Muscle of arm (tissue), 12 donors: ENCODE measurements around the gene PRPSAP2. TPM values are rescaled to one million over a fixed set of nuclear protein-coding genes. Genes with fewer than 3 reads are reported as not detected.
"Not testable (repeated sequence)": the region's sequence is repeated elsewhere in the genome, so short reads cannot be mapped to it uniquely, and the experiment has no call there.

Source experiments
- DNase-seq: peaks from one replicate; pipeline ENCODE4 v3.0.0-alpha.2; 2013
- polyA plus RNA-seq, 12 donors: library from polyadenylated mRNA; unstranded; fragments of 120-200 nt; gene quantifications; one replicate each; pipeline ENCODE4 v1.2.1, GENCODE V29; 2013; ENCODE audit not compliant: insufficient read length in 12 of 12

PRPSAP2 gene
- polyA plus RNA-seq, 12 donors: 22.2 to 32.5 (median 24.8) TPM; not detected in 1

DNA sequence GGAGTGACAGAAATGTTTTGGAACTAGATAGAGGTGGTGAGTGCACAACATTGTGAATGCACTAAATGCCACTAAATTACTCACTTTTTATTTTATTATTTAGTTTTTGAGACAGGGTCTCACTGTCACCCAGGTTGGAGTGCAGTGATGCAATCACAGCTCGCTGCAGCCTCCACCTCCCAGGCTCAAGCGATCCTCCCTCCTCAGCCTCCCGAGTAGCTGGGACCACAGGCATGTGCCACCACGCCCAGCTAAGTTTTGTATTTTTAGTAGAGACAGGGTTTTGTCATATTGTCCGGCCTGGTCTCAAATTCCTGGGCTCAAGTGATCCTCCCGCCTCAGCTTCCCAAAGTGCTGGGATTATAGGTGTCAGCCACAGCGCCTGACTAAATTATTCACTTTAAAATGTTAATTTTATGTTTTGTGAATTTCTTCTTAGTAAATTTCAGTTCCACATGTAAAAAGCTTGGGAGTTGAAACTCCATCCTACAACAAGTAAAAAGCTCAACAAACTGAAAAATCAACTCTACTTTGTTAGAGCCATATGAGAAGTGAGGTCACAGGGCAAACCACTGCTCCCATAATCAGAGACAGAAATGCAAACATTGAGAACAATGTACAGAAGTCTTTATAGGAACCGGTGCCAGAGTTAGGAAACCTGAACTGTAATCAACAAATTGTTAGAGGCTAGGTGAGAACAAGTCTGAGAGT, 80.2 kb downstream of the PRPSAP2 start:
- no peak for DNase-seq

GRCh38 chr17:18938692-18939023, 80.7 kb downstream of the PRPSAP2 start:
- DNase-seq: no peak

GRCh38 chr17:18944646-18945045, 86.7 kb downstream of the PRPSAP2 start:
- no peak for DNase-seq

DNA sequence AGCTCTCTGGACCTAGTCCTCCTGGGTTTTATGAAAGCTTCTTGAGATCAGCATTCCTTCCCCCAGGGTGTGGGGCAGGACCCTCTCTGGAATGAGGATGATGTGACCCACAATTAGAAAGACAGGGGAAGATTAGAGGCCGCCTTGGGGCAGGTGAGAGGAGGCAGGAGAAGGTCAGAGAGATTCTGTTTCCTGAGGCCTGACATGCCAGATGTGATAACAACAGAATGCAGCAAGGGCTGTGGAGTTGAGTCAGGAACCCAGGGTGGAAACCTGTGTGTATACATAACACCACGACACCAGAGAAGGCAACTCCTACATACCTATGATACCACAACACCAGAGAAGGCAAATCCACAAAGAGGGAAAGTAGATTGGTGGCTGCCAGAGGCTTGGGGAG, 88.6 kb downstream of the PRPSAP2 start:
- no peak for DNase-seq

GRCh38 chr17:18947866-18948265, 89.9 kb downstream of the PRPSAP2 start:
- DNase-seq: no peak

DNA sequence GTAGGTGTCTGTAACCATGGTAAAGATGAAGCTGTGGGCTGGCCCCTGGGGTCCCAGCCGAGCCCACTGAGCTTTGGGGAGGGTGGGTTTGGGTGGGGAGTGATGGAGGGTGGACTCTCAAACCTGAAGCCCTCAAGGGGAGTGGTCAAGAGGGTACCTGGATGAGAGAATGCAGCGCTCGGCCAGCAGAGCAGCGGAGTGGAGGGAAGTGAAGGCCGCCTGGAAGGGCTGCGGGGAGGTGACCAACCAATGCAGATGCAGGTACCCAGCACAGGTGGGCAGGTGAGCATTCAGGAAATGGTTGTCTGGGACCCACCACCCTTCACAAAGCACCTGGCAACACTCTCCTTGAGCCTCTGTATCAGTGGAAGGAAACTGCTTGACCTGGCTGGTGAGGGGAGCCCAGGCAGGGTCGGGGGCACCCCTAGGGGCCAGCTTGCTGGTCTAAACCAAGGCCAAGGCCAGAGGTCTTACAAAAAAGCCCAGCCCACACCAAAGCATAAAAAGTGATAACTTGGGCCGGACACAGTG, 90.6 kb downstream of the PRPSAP2 start:
- no peak for DNase-seq

- DNase-seq: no peak
Observed at GRCh38 chr17:18949566-18949965, 91.6 kb downstream of the PRPSAP2 start.

DNA sequence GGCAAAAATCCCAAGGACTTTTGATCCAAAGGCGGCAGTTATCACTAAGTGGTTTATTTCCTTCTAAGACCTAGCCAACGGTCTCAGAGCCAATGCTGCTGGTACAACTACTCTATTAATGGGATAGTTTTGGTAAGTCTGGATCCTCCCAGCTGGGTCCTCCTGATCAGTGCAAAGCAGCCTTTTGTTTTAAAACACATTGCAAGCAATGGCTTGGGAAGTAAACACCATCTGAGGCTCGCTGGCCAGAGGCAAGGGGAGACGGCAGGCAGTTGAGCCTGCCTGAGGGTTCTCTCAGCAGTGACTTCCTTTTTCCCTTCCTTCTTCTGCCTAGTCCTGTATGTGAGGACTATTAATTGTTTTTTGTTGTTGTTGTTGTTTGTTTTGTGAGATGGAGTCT, 92.4 kb downstream of the PRPSAP2 start:
- DNase-seq: no peak

DNA sequence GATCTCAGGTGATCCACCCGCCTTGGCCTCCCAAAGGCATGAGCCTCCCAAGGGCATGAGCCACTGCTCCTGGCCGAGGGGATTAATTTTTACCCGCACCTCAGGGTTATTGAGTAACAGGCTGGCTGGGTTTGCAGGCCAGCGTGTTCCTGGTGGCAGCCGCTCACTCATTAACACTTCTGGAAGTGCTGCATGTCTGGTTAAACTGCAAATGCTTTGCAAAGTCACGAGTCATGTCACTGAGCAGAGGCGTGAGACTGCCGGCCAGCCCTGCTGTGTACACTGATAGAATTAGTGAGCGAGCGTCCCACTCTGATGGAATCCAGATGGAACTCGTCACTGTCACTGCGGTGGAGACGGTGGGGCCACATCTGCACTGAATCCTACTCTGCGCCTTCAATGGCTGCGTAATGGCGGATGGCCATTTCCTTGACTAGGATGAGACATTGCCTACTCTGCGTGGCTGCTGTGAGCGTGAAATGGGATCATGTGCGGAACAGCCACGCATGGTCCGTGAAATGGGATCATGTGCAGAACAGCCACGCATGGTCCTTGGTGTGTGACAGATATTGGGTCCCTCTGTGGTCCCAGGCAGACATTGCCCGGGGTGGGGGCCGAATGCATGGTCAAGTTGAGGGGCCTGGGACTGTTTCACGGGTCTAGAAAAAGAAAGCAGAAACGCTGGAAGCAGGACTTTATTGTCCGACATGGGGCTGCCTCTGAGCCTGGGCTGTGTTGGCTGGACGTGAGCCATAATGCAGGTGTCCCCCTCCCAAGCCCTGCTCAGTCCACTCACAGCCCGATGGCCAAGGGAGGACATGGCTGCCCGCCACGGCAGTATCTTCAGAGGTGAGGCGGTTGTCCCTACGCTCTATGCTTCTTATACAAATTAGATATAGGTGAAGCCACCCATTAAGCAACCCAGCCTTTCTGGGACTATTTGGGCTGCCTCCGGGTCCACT, 93.3 kb downstream of the PRPSAP2 start:
- DNase-seq: no peak

- no peak for DNase-seq
Observed at GRCh38 chr17:18951941-18952842, 94.3 kb downstream of the PRPSAP2 start, which contains the start of gene SLC5A10. TSS of gene SLC5A10 (plus strand) at chr17:18952165. CDS start at chr17:18952206, 41 bp downstream.

DNA sequence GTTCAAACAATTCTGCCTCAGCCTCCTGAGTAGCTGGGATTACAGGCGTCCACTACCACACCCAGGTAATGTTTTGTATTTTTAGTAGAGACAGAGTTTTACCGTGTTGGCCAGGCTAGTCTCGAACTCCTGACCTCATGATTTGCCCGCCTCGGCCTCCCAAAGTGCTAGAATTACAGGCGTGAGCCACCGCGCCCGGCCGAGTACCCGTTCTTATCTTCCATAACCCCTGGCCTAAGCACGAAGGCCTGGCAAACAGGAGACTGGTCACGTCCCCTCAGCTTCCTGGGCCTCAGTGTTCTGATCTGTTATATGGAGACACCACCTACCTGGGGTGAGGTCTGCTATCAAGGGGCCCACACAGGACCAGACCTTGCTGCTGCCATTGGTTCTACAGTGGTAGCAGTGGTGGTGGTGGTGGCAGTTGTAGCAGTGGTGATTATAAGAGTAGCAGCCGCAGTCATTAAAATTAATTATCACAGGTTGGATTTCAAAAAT, 95.3 kb downstream of the PRPSAP2 start:
- no peak for DNase-seq

GRCh38 chr17:18954321-18954720, 96.4 kb downstream of the PRPSAP2 start:
- no peak for DNase-seq

DNA sequence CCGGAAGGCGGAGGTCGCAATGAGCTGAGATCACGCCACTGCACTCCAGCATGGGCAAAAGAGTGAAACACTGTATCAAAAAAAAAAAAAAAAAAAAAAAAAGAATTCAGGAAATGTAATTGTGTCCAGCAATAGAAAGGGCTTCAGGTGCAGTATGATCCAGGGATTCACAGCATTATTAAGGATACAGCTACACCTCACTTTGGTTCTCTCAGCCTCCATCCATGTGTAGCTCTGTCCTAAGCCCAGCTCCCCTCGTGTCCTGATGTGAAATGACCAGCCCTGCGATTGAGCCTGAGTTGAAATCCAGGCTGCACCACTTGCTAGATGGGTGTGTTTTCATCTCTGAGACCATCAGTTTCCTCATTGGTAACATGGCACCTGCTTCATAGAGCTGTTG, 97.1 kb downstream of the PRPSAP2 start:
- DNase-seq: no peak

GRCh38 chr17:18956021-18956420, 98.1 kb downstream of the PRPSAP2 start:
- DNase-seq: not testable (repeated sequence)

GRCh38 chr17:18956581-18956980, 98.7 kb downstream of the PRPSAP2 start:
- no peak for DNase-seq

DNA sequence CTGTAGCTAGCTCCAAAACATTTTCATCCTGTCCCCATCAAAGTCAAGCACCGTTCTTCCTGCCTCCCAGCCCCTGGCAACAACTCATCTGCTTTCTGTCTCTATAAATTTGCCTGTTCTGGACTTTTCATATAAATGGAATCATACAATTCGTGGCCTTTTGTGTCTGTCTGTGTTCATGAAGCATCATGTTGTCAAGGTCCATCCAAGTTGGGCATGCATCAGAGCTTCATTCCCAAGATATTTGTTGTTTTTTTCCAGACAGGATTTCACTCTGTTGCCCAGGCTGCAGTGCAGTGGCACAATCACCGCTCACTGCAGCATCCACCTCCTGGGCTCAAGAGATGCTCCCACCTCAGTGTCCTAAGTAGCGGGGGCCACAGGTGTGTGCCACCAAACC, 99.9 kb downstream of the PRPSAP2 start:
- no peak for DNase-seq

DNA sequence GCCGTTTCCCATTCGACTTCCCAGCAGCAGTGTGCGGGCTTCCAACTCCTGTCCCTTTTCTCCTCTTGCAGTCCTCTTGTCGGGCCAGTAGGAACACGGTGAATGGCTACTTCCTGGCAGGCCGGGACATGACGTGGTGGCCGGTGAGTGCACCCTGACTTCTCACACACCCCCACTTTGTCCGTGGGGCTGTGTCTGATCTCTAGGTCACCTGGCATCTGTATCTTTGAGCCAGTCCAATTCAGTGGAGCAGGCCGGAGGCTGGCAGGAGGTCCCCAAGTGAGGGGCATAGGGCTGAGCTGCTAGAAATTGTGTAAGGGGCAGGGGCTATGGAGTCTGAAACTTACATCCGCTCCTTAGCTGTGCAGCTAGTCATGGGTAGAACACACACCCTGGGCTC, 100.7 kb downstream of the PRPSAP2 start:
- DNase-seq: no peak

DNA sequence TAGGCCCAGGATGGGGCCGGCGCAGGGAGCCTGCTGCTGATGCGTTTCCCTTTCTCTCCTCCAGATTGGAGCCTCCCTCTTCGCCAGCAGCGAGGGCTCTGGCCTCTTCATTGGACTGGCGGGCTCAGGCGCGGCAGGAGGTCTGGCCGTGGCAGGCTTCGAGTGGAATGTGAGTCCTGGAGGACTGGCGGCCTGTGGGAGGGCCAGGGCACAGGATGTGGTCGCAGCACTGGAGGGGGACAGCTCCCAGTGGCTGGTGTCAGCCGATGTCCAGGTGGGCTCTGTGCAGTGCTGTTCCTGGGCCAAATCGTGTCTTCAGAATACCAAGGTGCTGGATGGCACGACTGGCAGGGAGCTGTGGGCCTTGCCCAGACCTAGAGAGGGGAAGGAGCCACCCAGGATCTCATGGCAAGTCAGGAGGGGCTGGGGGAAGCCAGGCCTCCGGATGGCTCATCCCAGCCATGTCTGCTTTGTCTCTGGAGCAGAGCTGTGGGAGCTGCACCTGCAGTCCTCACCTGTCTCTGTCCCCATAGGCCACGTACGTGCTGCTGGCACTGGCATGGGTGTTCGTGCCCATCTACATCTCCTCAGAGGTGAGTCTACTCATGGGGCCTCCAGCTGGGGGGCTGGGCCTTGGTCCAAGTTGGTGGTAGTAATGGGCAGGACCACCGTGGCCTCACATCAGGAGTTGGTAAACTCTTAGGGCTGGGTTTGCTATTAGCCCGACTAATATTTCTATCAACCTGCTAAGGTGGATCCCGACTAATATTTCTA, 101.3 kb downstream of the PRPSAP2 start:
- no peak for DNase-seq

DNA sequence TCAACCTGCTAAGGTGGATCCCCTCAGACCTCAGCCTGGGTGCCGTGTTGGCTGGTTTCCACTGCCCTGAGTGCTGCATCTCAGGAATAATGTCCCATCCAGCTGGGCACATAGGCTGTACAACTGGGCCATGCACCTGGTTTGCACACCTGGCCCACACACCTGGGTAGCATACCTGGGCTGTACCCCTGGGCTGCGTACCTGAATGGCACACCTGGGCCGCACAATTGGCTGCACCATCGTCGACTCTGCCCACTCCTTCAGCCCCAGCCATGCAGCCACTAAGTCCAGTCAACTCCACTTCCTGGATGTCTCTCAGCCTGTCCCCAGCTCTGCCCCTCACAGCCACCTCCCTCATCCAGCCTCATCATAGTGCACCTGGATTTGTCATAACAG, 101.9 kb downstream of the PRPSAP2 start:
- DNase-seq: no peak

GRCh38 chr17:18960241-18960665, 102.3 kb downstream of the PRPSAP2 start:
- no peak for DNase-seq
